HG03045 (cell line): ENCODE results near the gene SGK2.
A peak's percentile ranks its signal among the peaks of the same experiment; 100 is the strongest.
"Not testable (repeated sequence)": the region's sequence is repeated elsewhere in the genome, so short reads cannot be mapped to it uniquely, and the experiment has no call there.

Experiments used
- ATAC-seq: cut with Tn5 transposase; IDR thresholded peaks from one replicate; pipeline ENCODE4 v1.9.1; 2021; ENCODE audit warnings: mild to moderate bottlenecking, moderate library complexity; ENCODE audit not compliant: unreplicated experiment

Gene SGK2

DNA sequence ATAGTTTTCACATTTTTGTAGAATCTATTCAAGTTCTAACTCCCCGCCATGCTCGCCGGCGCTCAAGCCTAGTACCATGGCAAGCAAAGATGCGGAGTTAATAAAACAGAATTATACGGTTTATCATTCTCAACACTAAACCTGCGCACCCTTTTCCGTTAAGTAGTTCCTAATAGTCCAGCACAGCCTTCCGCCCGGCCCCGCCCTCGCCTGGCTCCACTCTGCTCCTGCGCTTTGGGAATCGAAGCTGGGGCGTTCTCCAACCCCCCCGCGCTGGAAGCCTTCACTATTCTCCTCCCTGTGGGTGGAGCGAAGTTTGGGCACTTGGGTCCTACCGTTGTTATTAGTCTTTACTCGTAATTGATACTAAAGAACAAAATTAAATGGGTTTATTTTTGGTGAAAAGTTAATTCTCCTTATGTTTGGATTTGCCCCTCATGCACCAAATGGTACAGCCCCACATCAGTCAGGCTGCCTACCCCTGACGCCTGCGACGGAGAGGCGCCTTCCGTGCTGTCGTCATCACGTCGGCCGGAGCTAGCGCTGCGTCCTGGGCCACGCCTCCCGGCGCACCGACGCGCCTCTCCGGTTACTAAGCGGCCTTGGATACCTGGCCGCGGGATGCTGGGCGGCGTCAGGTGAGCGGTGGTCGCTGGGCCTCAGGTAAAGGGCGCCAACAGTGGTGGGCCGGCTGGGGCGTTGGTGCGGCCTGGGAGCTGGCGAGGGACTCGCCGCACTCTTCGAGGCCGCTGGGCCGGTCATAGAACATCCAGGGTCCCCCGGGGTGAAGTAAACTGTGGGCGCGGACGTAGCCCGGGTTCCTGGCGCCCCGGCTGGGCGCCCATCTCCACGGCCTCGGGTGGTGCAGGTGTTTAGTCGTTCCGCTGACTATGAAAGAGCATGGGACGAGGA is 31.8 kb downstream of the SGK2 start, which contains the start of gene IFT52:
TSS of gene IFT52 (plus strand) at position 546 of the 912 bp plus-strand sequence. CDS start 3,762 bp downstream, outside the sequence.
- ATAC-seq, result peak; percentile 99

DNA sequence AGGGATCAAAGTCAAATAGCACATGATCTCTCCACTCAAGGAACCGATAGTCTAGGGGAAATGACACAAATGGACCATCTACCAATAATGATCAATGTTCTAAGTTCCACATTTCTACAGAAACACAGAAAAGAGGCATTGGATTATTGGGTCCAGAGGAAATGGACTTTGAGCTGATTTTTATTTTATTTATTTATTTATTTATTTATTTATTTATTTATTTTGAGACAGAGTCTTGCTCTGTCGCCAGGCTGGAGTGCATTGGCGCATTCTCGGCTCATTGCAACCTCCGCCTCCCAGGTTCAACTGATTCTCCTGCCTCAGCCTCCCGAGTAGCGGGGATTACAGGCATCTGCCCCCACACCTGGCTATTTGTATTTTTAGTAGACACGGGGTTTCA is 43.1 kb downstream of the SGK2 start:
- not testable (repeated sequence) for ATAC-seq

DNA sequence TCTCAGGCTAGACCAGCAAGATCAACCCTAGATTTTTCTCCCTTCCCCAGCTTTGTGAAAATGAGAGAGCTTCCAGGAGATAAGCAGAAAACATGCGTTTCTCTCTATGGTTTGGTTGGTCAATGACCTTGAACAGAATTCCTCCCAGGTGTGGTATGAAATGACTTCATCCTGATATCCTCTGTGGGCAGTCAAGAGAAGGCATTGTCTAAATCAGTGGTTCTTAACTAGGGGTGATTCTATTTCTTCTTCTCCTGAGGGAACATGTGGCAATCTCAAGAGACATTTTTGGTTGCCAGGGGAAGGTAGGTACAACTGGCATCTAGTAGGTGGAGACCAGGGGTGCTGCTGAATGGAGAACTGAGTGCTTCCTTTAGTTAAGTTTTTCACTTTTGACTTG is 44.3 kb downstream of the SGK2 start:
- ATAC-seq, result no peak

DNA sequence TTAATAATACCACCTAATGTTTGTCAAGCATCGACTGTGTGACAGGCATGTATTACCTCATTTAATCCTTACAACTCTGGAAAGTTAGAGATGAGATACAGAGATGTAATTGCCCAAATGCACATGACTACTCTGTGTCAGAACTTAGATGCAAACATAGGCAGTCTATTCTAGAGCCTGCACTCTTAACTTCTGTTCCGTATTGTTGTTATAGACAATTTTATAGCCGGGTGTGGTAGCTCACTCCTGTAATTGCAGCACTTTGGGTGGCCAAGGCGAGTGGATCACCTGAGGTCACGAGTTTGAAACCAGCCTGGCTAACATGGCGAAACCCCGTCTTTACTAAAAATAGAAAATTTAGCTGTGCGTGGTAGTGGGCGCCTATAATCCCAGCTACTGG is 46.9 kb downstream of the SGK2 start:
- ATAC-seq, result no peak

DNA sequence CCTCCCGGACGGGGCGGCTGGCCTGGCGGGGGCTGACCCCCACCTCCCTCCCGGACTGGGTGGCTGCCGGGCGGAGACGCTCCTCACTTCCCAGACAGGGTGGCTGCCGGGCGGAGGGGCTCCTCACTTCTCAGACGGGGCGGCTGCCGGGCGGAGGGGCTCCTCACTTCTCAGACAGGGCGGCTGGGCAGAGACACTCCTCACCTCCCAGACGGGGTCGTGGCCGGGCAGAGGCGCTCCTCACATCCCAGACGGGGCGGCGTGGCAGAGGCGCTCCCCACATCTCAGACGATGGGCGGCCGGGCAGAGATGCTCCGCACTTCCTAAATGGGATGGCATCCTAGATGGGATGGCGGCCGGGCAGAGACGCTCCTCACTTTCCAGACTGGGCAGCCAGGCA is 48.5 kb downstream of the SGK2 start:
- not testable (repeated sequence) for ATAC-seq

DNA sequence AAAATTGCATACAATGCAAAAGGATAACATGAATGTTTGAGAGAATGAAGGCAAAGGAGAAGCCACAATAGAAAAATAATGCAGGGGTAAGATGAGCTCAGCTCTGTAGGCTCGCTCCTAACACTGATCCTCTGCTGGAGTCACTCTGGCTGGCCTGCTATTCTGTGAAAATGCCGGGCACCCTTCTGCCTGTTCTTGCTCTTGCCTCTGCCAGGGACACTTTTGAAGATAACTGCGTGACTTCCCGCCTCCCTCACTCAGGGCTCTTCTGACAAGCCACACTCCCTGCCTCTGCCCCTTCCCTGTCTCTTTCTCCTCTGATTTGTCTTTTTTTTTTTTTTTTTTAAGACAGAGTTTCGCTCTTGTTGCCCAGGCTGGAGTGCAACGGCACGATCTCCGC is 72.8 kb downstream of the SGK2 start:
- ATAC-seq, result no peak
